ENCODE data around the gene DTX1.

Gene DTX1

DNA sequence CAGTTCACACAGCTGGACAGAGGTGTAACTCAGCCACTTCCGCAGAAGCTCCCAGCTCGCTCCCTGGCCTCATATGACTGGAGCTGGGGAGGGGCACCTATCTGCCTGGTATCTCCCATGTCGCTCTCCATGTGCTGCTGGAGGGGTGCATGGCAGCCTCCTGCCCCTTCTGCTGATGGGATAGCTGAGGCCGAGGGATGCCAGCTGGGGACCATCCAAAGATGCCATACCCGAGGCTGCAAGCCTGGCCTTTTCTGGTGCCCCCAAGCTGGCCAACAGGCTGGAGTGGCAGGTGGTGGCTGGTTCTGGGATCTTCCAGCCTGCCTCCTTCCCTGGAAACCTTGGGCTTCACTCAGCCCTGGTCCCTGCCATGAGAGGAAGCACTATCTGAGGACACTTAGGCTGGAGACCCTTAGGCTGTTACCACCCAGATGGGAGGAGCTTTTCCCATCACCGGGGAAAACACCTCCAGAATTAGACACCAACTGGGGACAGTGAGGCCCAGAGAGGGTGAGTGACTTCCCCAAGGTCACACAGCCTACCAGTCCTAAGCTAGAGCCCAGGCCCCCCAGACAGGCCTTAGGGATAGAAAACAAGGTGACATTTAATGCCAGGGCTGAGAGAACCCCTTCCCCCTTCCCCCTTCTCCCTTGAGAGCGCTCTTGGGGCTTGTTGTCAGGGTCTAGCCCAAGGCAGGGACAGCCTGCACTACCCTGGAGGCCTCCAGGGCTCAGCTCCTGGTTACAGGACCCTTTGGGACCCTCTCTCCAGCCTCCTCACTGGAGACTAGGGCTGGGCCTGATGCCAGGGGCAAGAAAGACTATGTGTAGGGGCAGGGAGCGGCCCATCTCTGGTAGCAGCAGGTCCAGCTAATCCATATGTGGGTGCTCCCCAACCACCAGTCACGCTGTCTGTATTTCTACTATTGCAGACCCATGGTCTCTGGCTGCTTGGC lies 7.1 kb downstream of the DTX1 start:
- no peak overlapping the region for H3K4me3 ChIP-seq (ENCODE audit: low read depth, low read length)
- DNase-seq (ENCODE audit: low read depth, low spot score), result no peak
- TF ChIP-seq, protein P1, sequence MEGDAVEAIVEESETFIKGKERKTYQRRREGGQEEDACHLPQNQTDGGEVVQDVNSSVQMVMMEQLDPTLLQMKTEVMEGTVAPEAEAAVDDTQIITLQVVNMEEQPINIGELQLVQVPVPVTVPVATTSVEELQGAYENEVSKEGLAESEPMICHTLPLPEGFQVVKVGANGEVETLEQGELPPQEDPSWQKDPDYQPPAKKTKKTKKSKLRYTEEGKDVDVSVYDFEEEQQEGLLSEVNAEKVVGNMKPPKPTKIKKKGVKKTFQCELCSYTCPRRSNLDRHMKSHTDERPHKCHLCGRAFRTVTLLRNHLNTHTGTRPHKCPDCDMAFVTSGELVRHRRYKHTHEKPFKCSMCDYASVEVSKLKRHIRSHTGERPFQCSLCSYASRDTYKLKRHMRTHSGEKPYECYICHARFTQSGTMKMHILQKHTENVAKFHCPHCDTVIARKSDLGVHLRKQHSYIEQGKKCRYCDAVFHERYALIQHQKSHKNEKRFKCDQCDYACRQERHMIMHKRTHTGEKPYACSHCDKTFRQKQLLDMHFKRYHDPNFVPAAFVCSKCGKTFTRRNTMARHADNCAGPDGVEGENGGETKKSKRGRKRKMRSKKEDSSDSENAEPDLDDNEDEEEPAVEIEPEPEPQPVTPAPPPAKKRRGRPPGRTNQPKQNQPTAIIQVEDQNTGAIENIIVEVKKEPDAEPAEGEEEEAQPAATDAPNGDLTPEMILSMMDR (IDR thresholded peaks at IDR 0.05; ENCODE audit: low read depth, low read length), result no peak
- in situ Hi-C loops (cut with HindIII; ENCODE audit: low sequenced_read_pairs), result no loop called here

DNA sequence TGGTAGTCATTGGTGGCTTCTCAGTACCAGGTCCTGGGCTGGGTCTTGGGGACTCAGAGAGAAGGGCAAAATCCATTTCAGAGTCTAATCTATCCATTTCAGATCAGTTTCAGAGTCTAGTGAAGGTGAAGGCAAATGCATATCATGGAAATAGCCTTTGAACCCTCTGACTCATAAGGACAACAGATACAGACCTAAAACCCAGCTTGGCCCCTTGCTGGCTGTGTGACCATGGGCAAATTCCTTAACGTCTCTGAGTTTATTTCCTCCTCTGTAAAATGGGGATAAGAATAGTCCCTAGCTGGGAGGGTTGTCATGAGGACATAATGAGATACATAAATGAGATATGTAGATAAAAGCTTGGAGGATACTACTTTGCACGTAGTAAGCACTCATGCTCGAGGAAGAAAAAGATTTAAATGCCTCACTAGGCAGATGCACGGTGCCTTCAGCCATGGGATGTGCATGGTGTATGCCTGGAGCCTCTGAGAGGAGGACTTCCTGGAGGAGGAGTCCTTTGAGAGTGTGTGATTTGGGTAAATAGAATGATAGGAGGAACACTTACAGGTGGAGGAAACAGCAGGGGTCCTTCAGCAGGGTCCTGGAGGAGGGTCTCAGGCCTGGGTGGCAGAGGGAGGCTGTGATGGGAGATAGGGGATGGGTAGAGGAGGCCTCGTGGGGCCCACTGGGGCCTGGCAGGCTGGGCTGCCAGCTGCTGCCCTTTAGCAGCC lies 8.0 kb downstream of the DTX1 start:
- in situ Hi-C loops (cut with HindIII; ENCODE audit: low sequenced_read_pairs), result no loop called here
- TF ChIP-seq, protein P1 (IDR thresholded peaks at IDR 0.05; ENCODE audit: low read depth, low read length), result no peak
- H3K4me3 ChIP-seq (ENCODE audit: low read depth, low read length), result no peak overlapping the region
- no peak for DNase-seq (ENCODE audit: low read depth, low spot score)

DNA sequence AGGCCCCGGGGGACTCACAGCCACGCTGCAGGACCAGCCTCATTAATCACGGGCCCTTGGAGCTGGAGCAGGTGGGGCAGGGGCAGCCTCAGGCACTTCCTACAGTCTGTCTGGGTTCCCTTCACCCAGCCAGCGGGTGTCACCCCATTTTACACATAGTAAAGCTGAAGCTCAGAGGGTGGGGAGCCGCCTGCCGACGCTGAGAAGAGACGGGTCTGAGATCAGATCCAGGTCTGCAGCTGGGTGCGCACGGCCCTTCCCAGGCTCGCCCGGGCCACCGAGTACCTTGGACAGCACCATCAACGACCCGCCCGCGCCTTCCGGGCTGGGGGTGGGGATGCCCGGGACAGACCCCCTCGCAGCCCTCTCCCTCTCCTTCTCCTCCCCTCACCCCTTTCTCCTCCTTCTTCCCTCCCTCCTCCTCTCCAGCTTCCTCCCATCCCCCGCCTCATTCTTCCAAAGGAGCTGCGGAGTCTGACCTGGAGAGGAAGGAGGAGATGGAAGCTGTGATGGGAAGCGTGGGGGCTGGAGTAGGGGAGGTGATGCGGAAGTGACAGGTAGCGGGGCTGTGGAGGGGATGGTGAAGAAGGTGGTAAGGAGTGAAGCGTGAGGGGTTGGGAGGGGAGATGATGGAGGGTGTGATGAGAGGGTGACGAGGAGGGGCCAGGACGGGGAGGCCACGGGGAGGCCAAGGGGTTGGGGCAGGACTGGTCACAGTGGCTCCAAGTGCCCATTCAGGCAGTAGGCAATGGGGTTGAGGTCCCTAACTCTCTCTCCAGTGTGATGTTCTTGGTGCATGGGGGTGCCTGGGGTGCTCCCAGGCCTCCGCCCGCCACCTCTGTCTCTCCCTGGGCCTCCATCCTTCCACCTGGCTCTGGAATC lies 8.8 kb downstream of the DTX1 start:
- H3K4me3 ChIP-seq (ENCODE audit: low read depth, low read length), result no peak overlapping the region
- in situ Hi-C loops (cut with HindIII; ENCODE audit: low sequenced_read_pairs), result no loop called here
- DNase-seq (ENCODE audit: low read depth, low spot score), result no peak
- TF ChIP-seq, protein P1 (IDR thresholded peaks at IDR 0.05; ENCODE audit: low read depth, low read length), result no peak

DNA sequence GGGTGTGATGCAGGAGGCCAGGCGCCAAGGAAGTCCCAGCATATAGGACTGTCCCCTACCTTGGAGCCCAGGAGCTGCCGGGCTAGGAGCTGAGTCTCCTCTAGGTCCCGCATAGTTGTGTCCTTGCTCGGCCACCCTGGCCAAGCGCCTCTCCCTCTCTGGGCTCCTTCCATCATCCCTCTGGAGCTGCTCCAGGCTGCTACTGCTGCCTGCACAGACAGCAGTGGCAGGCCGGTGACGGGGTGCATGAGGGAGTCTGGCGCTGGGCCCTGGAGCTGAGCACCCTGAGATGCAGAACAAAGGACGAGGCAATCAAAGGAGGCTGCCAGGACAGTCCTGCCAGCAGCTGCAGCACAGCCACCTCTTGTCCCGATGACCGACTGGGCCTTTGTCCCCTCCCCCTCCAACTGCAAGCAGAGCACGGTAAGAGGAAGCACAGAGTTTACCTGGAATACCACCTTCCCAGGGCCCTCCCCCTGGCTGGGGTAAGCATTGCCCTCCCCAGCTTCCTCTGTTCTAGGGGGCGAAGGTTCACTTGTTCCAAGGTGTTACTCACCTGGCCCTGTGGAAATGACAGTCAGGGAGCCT lies 10.4 kb downstream of the DTX1 start:
- DNase-seq (ENCODE audit: low read depth, low spot score), result no peak
- in situ Hi-C loops (cut with HindIII; ENCODE audit: low sequenced_read_pairs), result no loop called here
- H3K4me3 ChIP-seq (ENCODE audit: low read depth, low read length), result no peak overlapping the region
- TF ChIP-seq, protein P1 (IDR thresholded peaks at IDR 0.05; ENCODE audit: low read depth, low read length), result no peak

DNA sequence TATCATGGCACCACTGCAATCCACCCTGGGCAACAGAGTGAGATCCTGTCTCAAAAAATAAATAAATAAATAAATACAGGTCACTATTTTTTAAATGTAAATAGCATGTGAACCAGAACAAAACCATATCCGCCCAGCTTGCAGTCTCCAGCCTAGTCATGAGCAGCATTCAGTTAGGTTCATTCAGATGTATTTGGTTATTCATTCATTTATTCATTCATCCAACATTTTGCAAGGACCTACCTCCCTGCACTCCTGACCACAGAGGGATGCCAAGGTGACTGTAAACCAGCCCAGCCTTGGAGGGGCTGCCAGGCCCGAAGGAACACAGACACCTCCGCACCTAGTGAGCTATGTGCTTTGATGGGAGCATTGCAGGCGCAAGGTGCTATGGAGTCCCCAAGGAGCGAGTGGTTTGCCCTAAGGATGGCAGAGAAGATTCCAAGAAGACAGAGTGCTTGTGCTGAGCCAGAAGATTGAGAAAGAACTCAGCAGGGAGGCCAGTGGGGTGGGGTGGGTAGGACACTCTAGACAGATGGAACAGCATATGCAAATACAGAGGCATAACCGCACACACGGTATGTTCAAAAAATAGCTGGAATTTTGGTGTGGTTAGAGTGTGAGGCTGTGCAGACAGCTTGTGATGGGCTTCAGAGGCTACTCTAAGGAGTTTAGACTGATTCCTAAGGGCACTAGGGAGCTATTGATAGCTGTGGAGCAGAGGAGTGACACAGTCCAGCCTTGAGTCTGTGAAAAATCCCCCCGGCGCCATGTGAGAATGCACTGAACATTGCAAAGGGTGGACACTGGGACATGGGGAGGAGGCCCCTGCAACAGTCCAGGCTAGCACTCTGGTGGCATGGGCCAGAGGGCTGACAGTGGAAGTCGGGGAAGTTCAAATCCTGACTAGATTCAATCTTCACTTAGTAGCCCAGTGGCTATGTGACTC lies 11.7 kb downstream of the DTX1 start:
- TF ChIP-seq, protein P1 (IDR thresholded peaks at IDR 0.05; ENCODE audit: low read depth, low read length), result no peak
- DNase-seq (ENCODE audit: low read depth, low spot score), result no peak
- H3K4me3 ChIP-seq (ENCODE audit: low read depth, low read length), result no peak overlapping the region
- in situ Hi-C loops (cut with HindIII; ENCODE audit: low sequenced_read_pairs), result no loop called here

Data from astrocyte of the spinal cord (primary cell).